Prostate gland (tissue), 2 donors: Measurements from ENCODE around the gene FAM107B. TPM values are rescaled to one million over a fixed set of nuclear protein-coding genes. Genes with fewer than 3 reads are reported as not detected.
A peak's percentile ranks its signal among the peaks of the same experiment; 100 is the strongest.

Source experiments
- DNase-seq: peaks from one replicate; pipeline ENCODE4 v3.0.0-alpha.2; 2019; ENCODE audit warnings: low spot score
- H3K27ac ChIP-seq, 2 donors: fragments of 200-600 bp; sonication (generic); 2 replicates each; pipeline ENCODE4 v1.5.1; 2017 to 2019
- H3K27me3 ChIP-seq: fragments of 200-600 bp; sonication (generic); replicated peaks from 2 replicates; pipeline ENCODE4 v1.5.1; 2019; ENCODE audit not compliant: insufficient read depth
- H3K36me3 ChIP-seq, 2 donors: fragments of 200-600 bp; sonication (generic); 1 replicate in 1 of 2; 2 replicates in 1 of 2; pipeline versions ENCODE4 v1.5.1 to v1.8.1; 2017 to 2019
- H3K4me1 ChIP-seq: fragments of 200-600 bp; sonication (generic); replicated peaks from 2 replicates; pipeline ENCODE4 v1.5.1; 2019
- H3K4me3 ChIP-seq, 2 donors: fragments of 200-600 bp; sonication (generic); 2 replicates each; pipeline ENCODE4 v1.5.1; 2017 to 2019
- H3K9me3 ChIP-seq: fragments of 200-600 bp; sonication (generic); 2 replicates; pipeline ENCODE4 v1.5.1; 2017
- CTCF ChIP-seq, 4 experiments: fragments of 200-600 bp in 2 of 4; fragments of 450-650 bp in 2 of 4; sonication (generic) in 2 of 4; IDR thresholded peaks; 1 replicate in 3 of 4; 2 replicates in 1 of 4; pipeline ENCODE4 v1.5.1; 2016 to 2019; ENCODE audit warnings: antibody characterized with exemption in 4 of 4, mild to moderate bottlenecking in 2 of 4, moderate library complexity in 2 of 4
- POLR2A ChIP-seq: fragments of 450-650 bp; IDR thresholded peaks from one replicate; pipeline ENCODE4 v1.6.1; 2016; ENCODE audit warnings: antibody characterized with exemption, mild to moderate bottlenecking
- POLR2AphosphoS5 ChIP-seq: sonication (generic); formaldehyde crosslinking; IDR thresholded peaks from one replicate; pipeline ENCODE4 v1.6.1; 2017; ENCODE audit warnings: antibody characterized with exemption
- WGBS: methylation state at CpG from one replicate; pipeline ENCODE4 v1.1.5; 2018; 5-methylcytosine and 5-hydroxymethylcytosine counted together
- intact Hi-C: fragments of 100-400 bp; cut with DNase I; formaldehyde crosslinking; loops from one replicate; pipeline ENCODE4 v1.14.2; 2022
- total RNA-seq, 2 donors: library from RNA; depleted of rRNA; stranded (reverse); fragments of >200 nt; gene quantifications; one replicate each; pipeline ENCODE4 v1.1.0, GENCODE V29; 2016

Gene FAM107B
- total RNA-seq, 2 donors from 2014 or later = 32.9 to 63.9 TPM

DNA sequence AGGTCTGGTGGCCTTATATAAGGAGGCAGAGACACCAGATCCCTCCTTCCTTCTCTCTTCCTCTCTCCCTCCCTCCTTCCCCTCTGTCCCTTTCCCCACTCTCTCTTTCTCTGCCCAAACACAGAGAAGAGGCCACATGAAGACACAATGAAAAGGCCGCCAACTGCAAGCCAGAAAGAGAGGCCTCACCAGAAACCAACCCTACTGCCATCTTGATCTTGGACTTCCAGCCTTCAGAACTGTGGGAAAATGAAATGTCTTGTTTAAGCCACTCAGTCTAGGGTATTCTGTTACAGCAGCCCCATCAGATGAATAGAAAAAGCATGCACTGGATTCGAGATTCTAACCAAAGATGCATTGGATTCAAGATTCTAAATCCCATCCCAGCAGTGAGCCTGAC lies 168.1 kb downstream of the FAM107B start:
- Histone ChIP-seq H3K36me3 (no peaks in the 10 kb centered on the region), H3K4me3 (no peak overlapping the region), H3K4me1 (no peaks in the 10 kb centered on the region), H3K9me3 (no peaks in the 10 kb centered on the region), H3K27me3 (no peaks in the 10 kb centered on the region), H3K27ac (no peak overlapping the region)
- WGBS = 97% methylated on average over 2 of the region's 2 CpGs
- intact Hi-C loops = loop anchor here (10.0 kb wide), 1 partner anchor 228 kb away; the partner anchor contains the start of genes CDNF, HSPA14 and MSANTD7
- no peak for DNase-seq
- TF ChIP-seq CTCF (IDR thresholded peaks at IDR 0.05) = no peak
- no peak for TF ChIP-seq POLR2AphosphoS5
- TF ChIP-seq POLR2A = no peak

GRCh38 chr10:14605231-14605925 lies 169.3 kb downstream of the FAM107B start:
- Histone ChIP-seq H3K4me1 (no peaks in the 10 kb centered on the region), H3K36me3 (no peaks in the 10 kb centered on the region), H3K27ac (peak overlapping the region; percentile 69 to 78), H3K9me3 (no peaks in the 10 kb centered on the region), H3K27me3 (no peaks in the 10 kb centered on the region), H3K4me3 (peak overlapping the region in 1 of 2 donors; percentile 56)
- no peak for DNase-seq
- 26% methylated on average over 7 of the region's 7 CpGs for WGBS
- no peak for TF ChIP-seq POLR2AphosphoS5
- no peak for TF ChIP-seq CTCF (IDR thresholded peaks at IDR 0.05)
- no peak for TF ChIP-seq POLR2A
- intact Hi-C loops = loop anchor here (10.0 kb wide), 1 partner anchor 229 kb away; the partner anchor contains the start of genes CDNF, HSPA14 and MSANTD7

- Histone ChIP-seq H3K9me3 (no peaks in the 10 kb centered on the region), H3K36me3 (no peaks in the 10 kb centered on the region), H3K27me3 (no peaks in the 10 kb centered on the region), H3K27ac (peak overlapping the region; percentile 69 to 78), H3K4me3 (peak overlapping the region; percentile 56 to 57), H3K4me1 (no peaks in the 10 kb centered on the region)
- peak; percentile 82 for DNase-seq
- under 1% methylated on average over 48 of the region's 94 CpGs for WGBS
- intact Hi-C loops = loop anchor here (10.0 kb wide), 1 partner anchor 230 kb away; the partner anchor contains the start of genes CDNF, HSPA14 and MSANTD7
- TF ChIP-seq CTCF (IDR thresholded peaks at IDR 0.05) (no peak), POLR2A (peak; percentile 73), POLR2AphosphoS5 (peak; percentile 76)
Measured at GRCh38 chr10:14604181-14605142, 170.2 kb downstream of the FAM107B start.

GRCh38 chr10:14603534-14604102 lies 171.1 kb downstream of the FAM107B start:
- intact Hi-C loops = loop anchor here (10.0 kb wide), 1 partner anchor 231 kb away; the partner anchor contains the start of genes CDNF, HSPA14 and MSANTD7
- no peak for TF ChIP-seq POLR2AphosphoS5
- no peak for TF ChIP-seq POLR2A
- no peak for TF ChIP-seq CTCF (IDR thresholded peaks at IDR 0.05)
- Histone ChIP-seq H3K36me3 (no peaks in the 10 kb centered on the region), H3K27ac (peak overlapping the region; percentile 29 to 46), H3K9me3 (no peaks in the 10 kb centered on the region), H3K4me3 (peak overlapping the region; percentile 56 to 57), H3K4me1 (no peaks in the 10 kb centered on the region), H3K27me3 (no peaks in the 10 kb centered on the region)
- under 1% methylated on average over 33 of the region's 58 CpGs for WGBS
- DNase-seq = no peak
